OCI-LY1 (cell line): ENCODE results near the gene KRT34.
"Not testable (repeated sequence)": the region's sequence is repeated elsewhere in the genome, so short reads cannot be mapped to it uniquely, and the experiment has no call there.

Experiments used
- H2AFZ ChIP-seq: fragments of 200-600 bp; sonication (generic), shearing (Covaris generic); 2 replicates; pipeline ENCODE4 v1.6.0; 2014; ENCODE audit warnings: antibody characterized with exemption, mild to moderate bottlenecking, low read length
- H3F3A ChIP-seq: fragments of 200-600 bp; sonication (generic), shearing (Covaris generic); 2 replicates; pipeline ENCODE4 v1.6.0; 2014; ENCODE audit warnings: mild to moderate bottlenecking, antibody characterized with exemption, low read length, moderate library complexity; ENCODE audit not compliant: insufficient read depth
- H3K27ac ChIP-seq: fragments of 200-600 bp; sonication (generic); 2 replicates; pipeline ENCODE4 v1.5.1; 2014; ENCODE audit warnings: low read length, mixed run types, mild to moderate bottlenecking, low read depth; ENCODE audit not compliant: poor library complexity, severe bottlenecking
- H3K27me3 ChIP-seq: fragments of 200-600 bp; sonication (generic); 2 replicates; pipeline ENCODE4 v1.6.0; 2014; ENCODE audit warnings: antibody characterized with exemption, mild to moderate bottlenecking, low read length, moderate library complexity; ENCODE audit not compliant: insufficient read depth
- H3K36me3 ChIP-seq: fragments of 200-600 bp; sonication (generic); 2 replicates; pipeline ENCODE4 v1.6.1; 2014; ENCODE audit warnings: mild to moderate bottlenecking, antibody characterized with exemption, low read length, moderate library complexity, mixed read lengths; ENCODE audit not compliant: insufficient read depth
- H3K4me1 ChIP-seq: fragments of 200-600 bp; sonication (generic); 2 replicates; pipeline ENCODE4 v1.5.1; 2014; ENCODE audit warnings: mild to moderate bottlenecking, low read length, moderate library complexity; ENCODE audit not compliant: insufficient read depth, severe bottlenecking
- H3K4me2 ChIP-seq: fragments of 200-600 bp; sonication (generic), shearing (Covaris generic); 2 replicates; pipeline ENCODE4 v1.6.1; 2014; ENCODE audit warnings: low read length
- H3K4me3 ChIP-seq: fragments of 200-600 bp; sonication (generic); 2 replicates; pipeline ENCODE4 v1.5.1; 2014; ENCODE audit warnings: low read length, low read depth, mild to moderate bottlenecking, mixed read lengths; ENCODE audit not compliant: poor library complexity, severe bottlenecking
- H3K79me2 ChIP-seq: fragments of 200-600 bp; shearing (Covaris generic); 2 replicates; pipeline ENCODE4 v1.6.1; 2016; ENCODE audit warnings: mixed run types, low read length, mixed read lengths; ENCODE audit not compliant: insufficient read depth
- H3K9ac ChIP-seq: fragments of 200-600 bp; sonication (generic), shearing (Covaris generic); 2 replicates; pipeline ENCODE4 v1.6.1; 2014; ENCODE audit warnings: mild to moderate bottlenecking, low read length, mixed read lengths
- H3K9me2 ChIP-seq: fragments of 200-600 bp; sonication (generic), shearing (Covaris generic); 2 replicates; pipeline ENCODE4 v1.6.1; 2014; ENCODE audit warnings: low read depth, mild to moderate bottlenecking, low read length, mixed read lengths
- H3K9me3 ChIP-seq: fragments of 200-600 bp; shearing (Covaris generic); 2 replicates; pipeline ENCODE4 v1.6.1; 2014; ENCODE audit warnings: low read length, mixed read lengths
- H4K20me1 ChIP-seq: fragments of 200-600 bp; sonication (generic), shearing (Covaris generic); 2 replicates; pipeline ENCODE4 v1.6.0; 2016; ENCODE audit warnings: mild to moderate bottlenecking, low read length; ENCODE audit not compliant: insufficient read depth
- CTCF ChIP-seq: fragments of 200-600 bp; sonication (generic), shearing (Covaris generic); IDR thresholded peaks from 2 replicates; pipeline ENCODE4 v1.5.1; 2017; ENCODE audit warnings: mild to moderate bottlenecking, antibody characterized with exemption, low read length, moderate library complexity, mixed read lengths
- EZH2 ChIP-seq: fragments of 200-600 bp; sonication (generic), shearing (Covaris generic); IDR thresholded peaks from 2 replicates; pipeline ENCODE4 v1.8.0; 2017; ENCODE audit warnings: borderline replicate concordance, mixed run types, mild to moderate bottlenecking, antibody characterized with exemption, low read length, moderate library complexity, mixed read lengths

KRT34 gene

GRCh38 chr17:41347869-41348760, 34.0 kb downstream of the KRT34 start:
- Histone ChIP-seq H4K20me1 (no peaks in the 10 kb centered on the region), H2AFZ (no peak overlapping the region), H3K9me3 (no peaks in the 10 kb centered on the region), H3K4me1 (no peaks in the 10 kb centered on the region), H3K36me3 (no peaks in the 10 kb centered on the region), H3F3A (no peaks in the 10 kb centered on the region), H3K27me3 (no peaks in the 10 kb centered on the region), H3K9me2 (no peaks in the 10 kb centered on the region), H3K79me2 (no peaks in the 10 kb centered on the region), H3K4me2 (no peak overlapping the region), H3K4me3 (no peak overlapping the region), H3K27ac (no peak overlapping the region), H3K9ac (no peak overlapping the region)
- TF ChIP-seq EZH2 (no peak), CTCF (no peak)

GRCh38 chr17:41346421-41346820, 35.7 kb downstream of the KRT34 start:
- H3K4me1 ChIP-seq, H3K27ac ChIP-seq, H3K9me3 ChIP-seq, H3F3A ChIP-seq, H3K9me2 ChIP-seq, H3K27me3 ChIP-seq, H3K36me3 ChIP-seq, H3K4me2 ChIP-seq, H2AFZ ChIP-seq, H3K4me3 ChIP-seq, H3K79me2 ChIP-seq, H3K9ac ChIP-seq, H4K20me1 ChIP-seq: not testable (repeated sequence)

- Histone ChIP-seq H3K4me3 (no peak overlapping the region), H3K4me2 (no peak overlapping the region), H2AFZ (no peak overlapping the region), H3K36me3 (no peaks in the 10 kb centered on the region), H3K79me2 (no peaks in the 10 kb centered on the region), H3K27ac (no peak overlapping the region), H3K4me1 (no peaks in the 10 kb centered on the region), H3K9me2 (no peaks in the 10 kb centered on the region), H3K9me3 (no peaks in the 10 kb centered on the region), H3K9ac (no peak overlapping the region), H4K20me1 (no peaks in the 10 kb centered on the region), H3F3A (no peaks in the 10 kb centered on the region), H3K27me3 (no peaks in the 10 kb centered on the region)
- TF ChIP-seq EZH2 (no peak), CTCF (no peak)
These were observed 36.1 kb downstream of the KRT34 start for GRCh38 chr17:41345992-41346391.

- H3K9me2 ChIP-seq, result no peaks in the 10 kb centered on the region
- H3K36me3 ChIP-seq, result no peaks in the 10 kb centered on the region
These were observed 39.1 kb downstream of the KRT34 start for GRCh38 chr17:41343029-41343428.

More at GRCh38 chr17:41343029-41343428, 39.1 kb downstream of the KRT34 start:
- Histone ChIP-seq H3K4me1 (no peaks in the 10 kb centered on the region), H3K4me2 (no peak overlapping the region), H3F3A (no peaks in the 10 kb centered on the region), H3K9ac (no peak overlapping the region), H3K27me3 (no peaks in the 10 kb centered on the region), H2AFZ (no peak overlapping the region), H3K79me2 (no peaks in the 10 kb centered on the region), H4K20me1 (no peaks in the 10 kb centered on the region), H3K4me3 (no peak overlapping the region), H3K9me3 (no peaks in the 10 kb centered on the region), H3K27ac (no peak overlapping the region)
- TF ChIP-seq CTCF (no peak), EZH2 (no peak)
